ENCODE results near the gene ANKRD6.

ANKRD6 gene

DNA sequence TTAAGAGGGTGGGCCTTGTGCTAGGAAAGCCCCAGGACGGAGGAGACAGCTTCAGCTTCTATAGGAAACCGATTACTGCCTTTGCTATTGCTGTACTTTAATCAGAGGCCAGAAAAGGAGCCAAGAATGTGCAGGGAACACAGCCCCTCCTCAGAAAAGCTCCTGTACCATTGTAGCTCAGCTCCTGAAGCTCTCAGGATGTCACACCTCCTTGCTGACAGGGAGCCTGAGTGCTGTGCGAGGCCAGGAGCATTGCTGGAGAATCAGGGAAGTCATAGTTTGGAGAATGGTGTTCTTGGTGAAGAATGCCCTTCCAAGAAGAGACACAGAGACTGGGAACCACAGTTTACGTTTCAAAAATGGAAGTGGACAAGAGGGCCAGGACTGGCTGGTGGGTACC, 158.8 kb downstream of the ANKRD6 start:
- Histone ChIP-seq H3K36me3 (ENCODE audit: insufficient read depth, low read length) (no peaks in the 10 kb centered on the region), H3K4me1 (ENCODE audit: insufficient read depth, low read length) (no peaks in the 10 kb centered on the region)

DNA sequence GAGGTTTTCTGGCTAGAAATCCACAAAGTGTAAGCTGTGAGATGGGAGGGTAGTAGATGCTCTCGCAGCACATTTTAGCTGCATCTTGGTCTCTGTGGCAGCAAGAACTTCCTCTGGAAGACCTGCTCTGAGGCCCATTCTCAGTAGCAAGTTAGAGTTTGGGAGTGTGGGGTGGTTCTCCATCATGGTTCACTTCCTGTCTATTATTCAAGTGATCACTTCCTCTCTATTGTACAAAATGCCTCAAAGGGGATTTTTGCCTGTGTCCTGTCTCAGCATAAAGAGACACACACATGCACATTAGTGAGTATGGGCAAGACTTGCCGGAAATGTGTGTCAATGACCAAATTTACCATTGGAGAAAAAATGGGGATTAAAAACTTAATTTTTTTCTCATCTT, 163.1 kb downstream of the ANKRD6 start:
- no peak overlapping the region for H3K4me3 ChIP-seq (ENCODE audit: low read depth in 1 of 2, low read length in 2 of 2)
- H3K9me3 ChIP-seq (ENCODE audit: low read length), result no peaks in the 10 kb centered on the region
- no peaks in the 10 kb centered on the region for H3K36me3 ChIP-seq (ENCODE audit: insufficient read depth, low read length)
- H3K27ac ChIP-seq (ENCODE audit: low read depth, low read length), result no peak overlapping the region
- no peaks in the 10 kb centered on the region for H3K27me3 ChIP-seq (ENCODE audit: control insufficient read depth in 1 of 2, insufficient read depth in 2 of 2, low read length in 2 of 2)
- H3K4me1 ChIP-seq (ENCODE audit: insufficient read depth, low read length), result no peaks in the 10 kb centered on the region
- H3K9ac ChIP-seq (ENCODE audit: low read length), result no peak overlapping the region

More for the DNA sequence above, 158.8 kb downstream of the ANKRD6 start:
- H3K4me3 ChIP-seq (ENCODE audit: low read depth in 1 of 2, low read length in 2 of 2), result no peak overlapping the region
- H3K9me3 ChIP-seq (ENCODE audit: low read length), result no peaks in the 10 kb centered on the region
- no peak overlapping the region for H3K9ac ChIP-seq (ENCODE audit: low read length)
- no peak overlapping the region for H3K27ac ChIP-seq (ENCODE audit: low read depth, low read length)
- H3K27me3 ChIP-seq (ENCODE audit: control insufficient read depth in 1 of 2, insufficient read depth in 2 of 2, low read length in 2 of 2), result no peaks in the 10 kb centered on the region

DNA sequence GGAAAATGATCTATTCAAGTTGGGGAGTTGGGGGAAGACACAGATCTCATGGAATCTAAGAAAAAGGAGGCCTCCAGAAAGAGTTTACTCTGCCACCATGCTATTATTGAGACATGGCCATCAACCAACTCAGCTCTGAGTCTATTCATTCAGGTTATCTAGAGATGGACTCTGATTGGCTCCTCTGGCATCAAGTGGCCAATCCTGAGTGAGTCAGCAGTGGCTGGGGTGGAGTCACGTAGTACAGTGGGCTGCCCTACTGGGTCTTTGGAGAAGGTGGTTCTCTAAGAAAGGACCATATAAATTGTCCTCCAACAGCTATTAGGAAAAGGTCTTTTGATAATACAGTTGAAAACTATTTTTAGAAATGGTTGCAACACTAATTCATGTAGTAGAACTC, 163.5 kb downstream of the ANKRD6 start:
- no peaks in the 10 kb centered on the region for H3K9me3 ChIP-seq (ENCODE audit: low read length)
- H3K36me3 ChIP-seq (ENCODE audit: insufficient read depth, low read length), result no peaks in the 10 kb centered on the region
- no peak overlapping the region for H3K4me3 ChIP-seq (ENCODE audit: low read depth in 1 of 2, low read length in 2 of 2)
- no peak overlapping the region for H3K9ac ChIP-seq (ENCODE audit: low read length)
- H3K4me1 ChIP-seq (ENCODE audit: insufficient read depth, low read length), result no peaks in the 10 kb centered on the region
- no peaks in the 10 kb centered on the region for H3K27me3 ChIP-seq (ENCODE audit: control insufficient read depth in 1 of 2, insufficient read depth in 2 of 2, low read length in 2 of 2)
- H3K27ac ChIP-seq (ENCODE audit: low read depth, low read length), result no peak overlapping the region

DNA sequence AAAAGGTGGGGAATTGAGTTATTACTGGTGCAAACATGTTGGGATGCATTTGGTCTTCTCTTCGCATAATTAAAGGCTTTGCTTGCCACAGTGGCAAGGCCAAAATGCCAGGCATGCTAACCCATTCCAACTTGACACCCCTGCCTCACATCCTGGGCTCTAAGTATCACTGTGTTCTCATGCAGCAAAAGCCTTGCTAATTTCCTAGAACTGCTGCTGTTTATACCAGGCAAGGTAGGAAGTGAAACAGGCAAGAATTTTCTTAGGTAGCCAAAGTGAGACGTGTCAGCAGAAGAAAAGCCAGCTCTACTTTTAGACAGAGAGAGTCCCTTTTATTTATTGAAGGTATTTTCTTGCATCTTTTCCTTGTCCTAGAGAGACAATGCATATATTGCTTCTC, 164.4 kb downstream of the ANKRD6 start:
- Histone ChIP-seq H3K9ac (ENCODE audit: low read length) (no peak overlapping the region), H3K9me3 (ENCODE audit: low read length) (no peaks in the 10 kb centered on the region), H3K27ac (ENCODE audit: low read depth, low read length) (no peak overlapping the region), H3K4me1 (ENCODE audit: insufficient read depth, low read length) (no peaks in the 10 kb centered on the region), H3K36me3 (ENCODE audit: insufficient read depth, low read length) (no peaks in the 10 kb centered on the region), H3K27me3 (ENCODE audit: control insufficient read depth in 1 of 2, insufficient read depth in 2 of 2, low read length in 2 of 2) (no peaks in the 10 kb centered on the region), H3K4me3 (ENCODE audit: low read depth in 1 of 2, low read length in 2 of 2) (no peak overlapping the region)

DNA sequence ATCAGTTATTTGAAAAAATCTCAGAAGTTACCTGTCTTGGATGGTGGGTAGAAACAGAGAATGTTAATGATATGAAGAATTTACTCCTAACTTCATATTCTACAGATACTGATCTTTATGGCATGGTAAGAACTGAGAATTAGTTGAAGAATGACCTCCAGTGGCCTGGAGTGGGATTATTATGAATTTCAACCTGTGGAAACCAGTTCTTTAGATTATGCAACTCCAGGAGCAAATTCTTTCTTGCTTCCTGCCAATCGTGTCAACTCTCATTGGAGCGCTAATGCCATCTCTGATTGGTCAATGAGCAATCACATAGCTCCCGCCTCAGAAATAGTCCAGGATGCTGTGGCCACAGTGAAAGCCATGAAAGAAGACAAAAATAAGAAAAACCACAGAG, 165.0 kb downstream of the ANKRD6 start:
- no peaks in the 10 kb centered on the region for H3K9me3 ChIP-seq (ENCODE audit: low read length)
- H3K9ac ChIP-seq (ENCODE audit: low read length), result no peak overlapping the region
- H3K27ac ChIP-seq (ENCODE audit: low read depth, low read length), result no peak overlapping the region
- H3K4me3 ChIP-seq (ENCODE audit: low read depth in 1 of 2, low read length in 2 of 2), result no peak overlapping the region
- H3K4me1 ChIP-seq (ENCODE audit: insufficient read depth, low read length), result no peaks in the 10 kb centered on the region
- H3K36me3 ChIP-seq (ENCODE audit: insufficient read depth, low read length), result no peaks in the 10 kb centered on the region
- H3K27me3 ChIP-seq (ENCODE audit: control insufficient read depth in 1 of 2, insufficient read depth in 2 of 2, low read length in 2 of 2), result no peaks in the 10 kb centered on the region

DNA sequence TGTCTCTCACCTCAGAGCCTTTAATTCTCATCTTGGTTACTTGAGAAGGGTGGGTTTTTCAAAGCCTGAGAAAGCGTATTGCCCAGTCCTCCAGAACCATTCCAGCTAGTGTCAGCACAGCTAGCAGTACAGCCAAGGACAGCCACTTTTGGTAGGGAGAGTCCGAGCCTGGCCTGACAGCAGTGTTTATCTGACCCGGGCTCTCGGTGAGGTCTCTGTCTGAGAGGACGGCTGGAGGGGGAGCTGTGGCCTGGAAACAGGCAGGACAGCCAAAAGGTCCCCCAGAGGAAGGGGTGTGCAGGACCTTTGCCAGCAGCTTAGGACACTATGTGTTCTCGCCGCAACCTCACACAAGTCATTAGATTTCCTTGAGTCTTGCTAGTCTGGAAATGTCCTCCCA, 166.8 kb downstream of the ANKRD6 start:
- no peak overlapping the region for H3K27ac ChIP-seq (ENCODE audit: low read depth, low read length)
- H3K4me3 ChIP-seq (ENCODE audit: low read depth in 1 of 2, low read length in 2 of 2), result no peak overlapping the region
- H3K36me3 ChIP-seq (ENCODE audit: insufficient read depth, low read length), result no peaks in the 10 kb centered on the region

DNA sequence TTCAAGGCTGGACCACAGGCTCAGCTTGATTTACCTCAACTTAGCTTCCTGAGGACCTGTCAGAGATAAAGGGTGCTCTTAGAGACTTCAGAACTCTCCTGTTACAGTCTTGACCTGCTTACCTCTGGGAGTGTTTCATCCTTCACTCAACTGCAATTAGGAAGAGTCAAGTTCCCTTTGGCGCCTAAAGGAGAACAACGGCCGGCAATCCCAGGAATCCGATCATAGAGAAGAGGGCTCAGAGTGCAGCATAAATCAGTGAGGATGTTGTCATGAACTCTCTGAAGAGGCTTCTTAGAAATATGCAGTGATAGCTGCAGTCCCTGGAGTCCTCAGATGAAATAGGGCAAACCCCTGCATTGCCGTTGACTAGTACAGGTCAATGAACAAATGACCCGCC, 169.2 kb downstream of the ANKRD6 start:
- H3K36me3 ChIP-seq (ENCODE audit: insufficient read depth, low read length), result no peaks in the 10 kb centered on the region

More for the DNA sequence above, 166.8 kb downstream of the ANKRD6 start:
- H3K9me3 ChIP-seq (ENCODE audit: low read length), result no peaks in the 10 kb centered on the region
- no peaks in the 10 kb centered on the region for H3K27me3 ChIP-seq (ENCODE audit: control insufficient read depth in 1 of 2, insufficient read depth in 2 of 2, low read length in 2 of 2)
- H3K4me1 ChIP-seq (ENCODE audit: insufficient read depth, low read length), result no peaks in the 10 kb centered on the region
- H3K9ac ChIP-seq (ENCODE audit: low read length), result no peak overlapping the region

DNA sequence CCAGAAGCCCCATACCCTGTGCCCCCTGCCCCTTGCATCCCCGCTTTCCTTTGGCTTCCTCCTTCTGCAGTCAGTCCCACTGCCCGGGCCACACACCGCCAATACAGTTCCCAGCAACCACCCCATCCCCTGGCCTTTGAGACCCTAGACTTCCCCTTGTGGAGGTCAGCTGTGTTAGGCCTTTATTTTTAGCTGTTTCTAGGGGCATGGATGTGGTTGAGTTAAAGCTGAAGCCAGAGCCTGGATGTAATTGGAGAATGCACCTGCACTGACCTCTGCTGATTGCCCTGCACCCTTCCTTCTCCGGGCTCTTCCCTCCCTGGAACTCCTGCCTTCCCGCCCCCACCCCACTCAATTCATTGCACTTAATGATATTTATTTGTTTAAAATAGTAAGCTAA, 171.7 kb downstream of the ANKRD6 start:
- Histone ChIP-seq H3K36me3 (ENCODE audit: insufficient read depth, low read length) (no peaks in the 10 kb centered on the region), H3K9me3 (ENCODE audit: low read length) (no peaks in the 10 kb centered on the region), H3K27me3 (ENCODE audit: control insufficient read depth in 1 of 2, insufficient read depth in 2 of 2, low read length in 2 of 2) (no peaks in the 10 kb centered on the region), H3K4me1 (ENCODE audit: insufficient read depth, low read length) (no peaks in the 10 kb centered on the region), H3K9ac (ENCODE audit: low read length) (no peak overlapping the region), H3K27ac (ENCODE audit: low read depth, low read length) (no peak overlapping the region), H3K4me3 (ENCODE audit: low read depth in 1 of 2, low read length in 2 of 2) (no peak overlapping the region)

More for the DNA sequence above, 169.2 kb downstream of the ANKRD6 start:
- Histone ChIP-seq H3K4me3 (ENCODE audit: low read depth in 1 of 2, low read length in 2 of 2) (no peak overlapping the region), H3K27ac (ENCODE audit: low read depth, low read length) (no peak overlapping the region), H3K4me1 (ENCODE audit: insufficient read depth, low read length) (no peaks in the 10 kb centered on the region), H3K9ac (ENCODE audit: low read length) (no peak overlapping the region), H3K9me3 (ENCODE audit: low read length) (no peaks in the 10 kb centered on the region), H3K27me3 (ENCODE audit: control insufficient read depth in 1 of 2, insufficient read depth in 2 of 2, low read length in 2 of 2) (no peaks in the 10 kb centered on the region)

DNA sequence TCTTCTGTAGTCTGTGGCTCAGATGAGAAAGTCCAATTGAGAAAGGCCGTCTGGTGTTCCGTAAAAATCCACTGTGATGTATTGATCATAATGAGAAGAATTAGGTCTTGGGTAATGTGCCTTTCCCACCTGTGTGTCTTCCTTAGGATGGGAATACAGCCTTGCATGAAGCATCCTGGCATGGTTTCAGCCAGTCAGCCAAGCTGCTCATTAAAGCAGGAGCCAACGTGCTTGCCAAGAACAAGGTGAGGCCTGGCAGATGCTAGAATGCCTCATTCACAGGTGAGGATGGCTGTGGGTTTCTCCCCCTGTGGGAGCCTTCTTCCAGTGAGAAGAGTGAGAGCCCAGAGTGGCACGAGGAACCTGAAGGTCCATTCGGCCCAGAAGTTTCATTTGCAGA, 172.9 kb downstream of the ANKRD6 start:
- Histone ChIP-seq H3K9me3 (ENCODE audit: low read length) (no peaks in the 10 kb centered on the region), H3K4me1 (ENCODE audit: insufficient read depth, low read length) (no peaks in the 10 kb centered on the region), H3K36me3 (ENCODE audit: insufficient read depth, low read length) (no peaks in the 10 kb centered on the region), H3K27ac (ENCODE audit: low read depth, low read length) (no peak overlapping the region), H3K27me3 (ENCODE audit: control insufficient read depth in 1 of 2, insufficient read depth in 2 of 2, low read length in 2 of 2) (no peaks in the 10 kb centered on the region), H3K4me3 (ENCODE audit: low read depth in 1 of 2, low read length in 2 of 2) (no peak overlapping the region), H3K9ac (ENCODE audit: low read length) (no peak overlapping the region)

DNA sequence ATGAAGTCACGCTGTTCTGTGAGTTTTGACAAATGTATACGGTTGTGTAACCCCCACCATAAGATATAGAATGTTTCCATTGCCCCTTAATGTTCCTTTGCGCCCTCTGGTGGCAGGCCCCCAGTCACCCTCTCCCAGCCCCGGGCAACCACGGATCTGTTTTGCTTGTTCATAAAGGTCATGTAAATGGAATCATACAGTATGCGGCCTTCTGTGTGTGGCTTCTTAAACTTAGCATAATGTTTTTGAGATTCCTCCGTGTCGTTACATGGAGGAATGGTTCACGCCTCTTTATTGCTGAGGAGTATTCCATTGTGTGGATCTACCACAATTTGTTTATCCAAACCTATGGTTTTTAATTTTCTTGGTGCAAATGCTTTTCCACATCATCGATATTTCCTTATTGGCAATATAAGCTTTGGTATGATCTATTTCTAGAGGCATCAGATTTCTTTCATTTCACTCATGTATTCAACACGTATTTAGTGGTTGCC, 177.2 kb downstream of the ANKRD6 start:
- Histone ChIP-seq H3K27ac (ENCODE audit: low read depth, low read length) (no peak overlapping the region), H3K9ac (ENCODE audit: low read length) (no peak overlapping the region), H3K27me3 (ENCODE audit: control insufficient read depth in 1 of 2, insufficient read depth in 2 of 2, low read length in 2 of 2) (no peaks in the 10 kb centered on the region), H3K36me3 (ENCODE audit: insufficient read depth, low read length) (no peaks in the 10 kb centered on the region), H3K4me3 (ENCODE audit: low read depth in 1 of 2, low read length in 2 of 2) (no peak overlapping the region), H3K9me3 (ENCODE audit: low read length) (no peaks in the 10 kb centered on the region), H3K4me1 (ENCODE audit: insufficient read depth, low read length) (no peaks in the 10 kb centered on the region)

DNA sequence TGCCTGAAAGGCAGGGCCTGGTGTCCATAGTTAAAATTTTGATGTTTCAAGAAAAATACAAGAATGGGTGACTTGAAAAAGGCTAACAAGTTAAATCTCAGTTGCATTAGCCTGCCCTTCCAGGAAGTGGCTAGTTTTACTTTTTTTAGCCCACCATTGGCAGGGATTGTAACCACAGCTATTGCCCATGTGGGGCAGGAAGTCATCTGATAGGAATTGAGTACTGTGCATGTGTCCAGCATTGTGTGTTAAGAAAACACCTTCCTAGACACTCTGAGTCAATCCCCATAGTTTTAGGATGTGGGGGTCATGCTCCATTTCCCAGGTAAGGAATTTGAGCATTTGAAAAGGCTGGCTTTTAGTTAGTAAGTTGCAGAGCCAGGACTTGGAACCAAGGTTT, 178.7 kb downstream of the ANKRD6 start:
- no peak overlapping the region for H3K9ac ChIP-seq (ENCODE audit: low read length)
- no peak overlapping the region for H3K27ac ChIP-seq (ENCODE audit: low read depth, low read length)
- no peaks in the 10 kb centered on the region for H3K27me3 ChIP-seq (ENCODE audit: control insufficient read depth in 1 of 2, insufficient read depth in 2 of 2, low read length in 2 of 2)
- H3K4me1 ChIP-seq (ENCODE audit: insufficient read depth, low read length), result no peaks in the 10 kb centered on the region
- no peak overlapping the region for H3K4me3 ChIP-seq (ENCODE audit: low read depth in 1 of 2, low read length in 2 of 2)
- no peaks in the 10 kb centered on the region for H3K36me3 ChIP-seq (ENCODE audit: insufficient read depth, low read length)
- no peaks in the 10 kb centered on the region for H3K9me3 ChIP-seq (ENCODE audit: low read length)

DNA sequence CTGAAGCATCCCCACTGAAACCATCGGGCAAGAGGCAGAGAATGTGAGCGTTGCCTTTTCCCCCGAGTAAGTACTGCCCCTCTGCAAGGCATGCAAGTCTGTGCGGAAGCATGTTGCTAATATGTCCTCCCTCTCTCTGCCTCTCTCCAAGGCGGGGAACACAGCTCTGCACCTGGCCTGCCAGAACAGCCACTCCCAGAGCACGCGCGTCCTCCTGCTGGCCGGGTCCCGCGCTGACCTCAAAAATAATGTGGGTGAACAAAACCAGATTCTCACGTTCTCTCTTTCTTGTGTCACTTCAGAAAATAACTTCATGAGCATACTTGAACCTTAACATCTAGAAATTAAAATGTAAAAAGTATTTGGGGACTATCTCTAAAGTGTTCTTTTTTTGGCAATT, 179.2 kb downstream of the ANKRD6 start:
- no peaks in the 10 kb centered on the region for H3K4me1 ChIP-seq (ENCODE audit: insufficient read depth, low read length)
- H3K36me3 ChIP-seq (ENCODE audit: insufficient read depth, low read length), result no peaks in the 10 kb centered on the region
- H3K9me3 ChIP-seq (ENCODE audit: low read length), result no peaks in the 10 kb centered on the region
- H3K27ac ChIP-seq (ENCODE audit: low read depth, low read length), result no peak overlapping the region
- no peaks in the 10 kb centered on the region for H3K27me3 ChIP-seq (ENCODE audit: control insufficient read depth in 1 of 2, insufficient read depth in 2 of 2, low read length in 2 of 2)
- H3K4me3 ChIP-seq (ENCODE audit: low read depth in 1 of 2, low read length in 2 of 2), result no peak overlapping the region
- no peak overlapping the region for H3K9ac ChIP-seq (ENCODE audit: low read length)

All from muscle layer of colon (tissue), 2 donors.